GM10266 (cell line): ENCODE data around the gene THSD7A.

ENCODE experiments used
- DNase-seq: peaks from one replicate; pipeline ENCODE4 v3.0.0; 2012; ENCODE audit errors: extremely low spot score
- TF ChIP-seq, protein P1 (sequence below): IDR thresholded peaks from 2 replicates; pipeline ENCODE4 v1.5.1; 2012; ENCODE audit warnings: mild to moderate bottlenecking, low read depth; ENCODE audit not compliant: control insufficient read depth, insufficient read depth; ENCODE audit errors: missing control alignments

Gene THSD7A

DNA sequence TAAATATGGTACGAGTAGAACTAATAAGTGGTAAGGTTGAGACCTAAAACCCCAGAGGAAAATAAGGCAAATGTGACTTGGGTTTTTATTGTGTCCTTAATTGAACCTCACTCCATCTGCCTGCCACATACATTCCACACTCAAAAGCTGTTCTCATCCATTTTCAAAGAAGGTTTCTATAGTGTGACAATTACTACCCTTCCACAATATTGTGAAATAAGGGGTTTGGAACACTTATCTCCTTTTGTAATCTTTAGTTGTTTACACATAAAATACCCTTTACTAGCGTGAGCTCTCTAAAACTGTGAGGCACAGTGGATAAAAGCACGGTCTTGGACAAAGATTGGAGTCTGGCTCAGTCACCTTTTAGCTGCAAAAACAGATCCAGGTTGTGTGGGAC, 166.6 kb downstream of the THSD7A start:
- no peak for DNase-seq
- TF ChIP-seq, protein P1, sequence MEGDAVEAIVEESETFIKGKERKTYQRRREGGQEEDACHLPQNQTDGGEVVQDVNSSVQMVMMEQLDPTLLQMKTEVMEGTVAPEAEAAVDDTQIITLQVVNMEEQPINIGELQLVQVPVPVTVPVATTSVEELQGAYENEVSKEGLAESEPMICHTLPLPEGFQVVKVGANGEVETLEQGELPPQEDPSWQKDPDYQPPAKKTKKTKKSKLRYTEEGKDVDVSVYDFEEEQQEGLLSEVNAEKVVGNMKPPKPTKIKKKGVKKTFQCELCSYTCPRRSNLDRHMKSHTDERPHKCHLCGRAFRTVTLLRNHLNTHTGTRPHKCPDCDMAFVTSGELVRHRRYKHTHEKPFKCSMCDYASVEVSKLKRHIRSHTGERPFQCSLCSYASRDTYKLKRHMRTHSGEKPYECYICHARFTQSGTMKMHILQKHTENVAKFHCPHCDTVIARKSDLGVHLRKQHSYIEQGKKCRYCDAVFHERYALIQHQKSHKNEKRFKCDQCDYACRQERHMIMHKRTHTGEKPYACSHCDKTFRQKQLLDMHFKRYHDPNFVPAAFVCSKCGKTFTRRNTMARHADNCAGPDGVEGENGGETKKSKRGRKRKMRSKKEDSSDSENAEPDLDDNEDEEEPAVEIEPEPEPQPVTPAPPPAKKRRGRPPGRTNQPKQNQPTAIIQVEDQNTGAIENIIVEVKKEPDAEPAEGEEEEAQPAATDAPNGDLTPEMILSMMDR: no peak

DNA sequence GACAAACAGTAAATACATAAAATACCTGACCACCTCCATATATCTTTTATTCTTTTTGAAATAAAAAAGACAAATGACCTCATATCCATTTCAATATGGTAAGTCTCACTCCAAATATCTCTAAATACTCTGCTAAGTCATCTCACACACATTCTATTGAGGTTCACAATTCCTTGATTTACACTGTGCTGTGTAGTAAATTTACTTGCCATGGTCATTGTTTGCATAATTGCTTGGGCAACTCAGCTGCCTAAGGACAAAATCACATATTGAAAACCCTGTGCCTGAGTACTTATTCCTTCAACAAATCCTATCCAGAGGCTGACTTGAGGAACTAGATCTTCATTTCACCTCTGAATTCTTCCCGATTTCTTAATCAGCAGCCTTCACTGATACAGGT, 176.4 kb downstream of the THSD7A start:
- no peak for DNase-seq
- TF ChIP-seq, protein P1: no peak

DNA sequence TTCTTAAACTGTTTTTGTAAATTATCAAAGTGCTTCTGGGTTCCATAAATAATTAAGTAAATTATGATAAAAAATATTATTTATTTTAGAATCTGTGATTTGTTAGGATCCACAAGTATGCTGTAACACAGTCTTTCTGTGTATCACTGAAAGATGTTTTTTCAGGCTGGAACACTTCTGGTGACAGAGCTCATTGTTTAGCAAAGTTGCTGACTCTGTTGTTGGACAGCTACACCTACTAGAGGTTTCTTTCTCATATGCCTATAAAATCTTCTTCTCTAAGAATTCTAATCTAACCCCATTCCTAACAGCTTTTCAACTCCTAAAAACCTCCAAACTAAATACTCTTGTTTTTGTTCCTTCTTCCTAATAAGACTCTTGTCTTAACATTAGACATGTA, 176.8 kb downstream of the THSD7A start:
- no peak for DNase-seq

DNA sequence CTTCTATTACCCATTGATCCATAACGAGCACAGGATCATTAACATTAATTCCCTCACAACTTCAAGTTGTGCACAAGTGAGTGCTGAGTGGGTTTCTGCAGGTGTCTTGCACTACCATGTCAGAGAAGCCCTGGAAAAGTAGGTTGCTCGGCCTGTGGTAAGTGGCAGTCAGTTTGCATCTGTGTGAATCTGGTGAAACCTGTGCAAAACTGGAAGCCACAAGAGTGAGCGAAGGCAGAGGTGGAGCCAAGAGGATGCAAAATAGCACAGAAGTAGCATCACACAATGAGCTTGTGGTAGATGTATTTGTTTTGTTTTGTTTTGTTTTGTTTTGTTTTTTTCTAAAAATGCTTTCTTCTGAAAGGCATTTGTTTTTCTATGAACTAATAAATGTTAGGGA, 181.5 kb downstream of the THSD7A start:
- DNase-seq: no peak
- TF ChIP-seq, protein P1: no peak

More for the DNA sequence above, 176.8 kb downstream of the THSD7A start:
- TF ChIP-seq, protein P1: no peak

DNA sequence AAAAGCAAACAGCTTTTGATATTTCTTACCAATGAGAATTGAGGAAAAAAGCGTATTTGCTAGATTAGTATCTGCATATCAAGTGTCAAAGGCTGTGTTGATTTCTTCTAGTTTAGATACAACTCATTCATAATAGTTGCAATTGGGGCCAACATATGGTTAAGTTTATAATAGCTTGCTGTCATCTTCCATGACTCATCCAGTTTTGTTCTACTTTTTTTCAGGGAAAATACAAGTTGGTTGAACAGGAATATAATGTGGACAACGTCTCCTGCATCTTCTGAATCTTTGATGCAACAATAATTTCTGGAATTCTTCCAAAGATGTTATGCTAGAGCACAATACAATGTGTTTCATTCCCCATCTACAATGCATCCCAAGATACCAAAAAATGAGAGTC, 182.0 kb downstream of the THSD7A start:
- no peak for DNase-seq
- TF ChIP-seq, protein P1: no peak

DNA sequence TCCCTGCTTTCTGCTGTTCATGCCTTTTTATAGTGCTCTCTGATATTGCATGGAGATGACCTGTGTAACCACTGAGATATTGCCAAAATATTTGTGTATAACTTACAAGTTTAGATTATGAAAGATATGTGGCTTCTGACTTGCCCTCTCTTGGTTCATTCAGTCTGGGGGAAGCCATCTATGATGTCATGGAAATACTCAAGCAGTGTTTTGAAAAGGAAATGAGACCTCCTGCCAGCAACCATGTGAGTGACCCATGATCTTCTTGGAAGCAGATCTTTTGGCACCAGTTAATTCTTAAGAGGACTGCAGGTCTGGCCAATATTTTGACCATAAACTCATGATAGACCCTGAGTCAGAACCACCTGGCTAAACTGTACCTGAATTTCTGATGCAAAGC, 183.0 kb downstream of the THSD7A start:
- DNase-seq: no peak

DNA sequence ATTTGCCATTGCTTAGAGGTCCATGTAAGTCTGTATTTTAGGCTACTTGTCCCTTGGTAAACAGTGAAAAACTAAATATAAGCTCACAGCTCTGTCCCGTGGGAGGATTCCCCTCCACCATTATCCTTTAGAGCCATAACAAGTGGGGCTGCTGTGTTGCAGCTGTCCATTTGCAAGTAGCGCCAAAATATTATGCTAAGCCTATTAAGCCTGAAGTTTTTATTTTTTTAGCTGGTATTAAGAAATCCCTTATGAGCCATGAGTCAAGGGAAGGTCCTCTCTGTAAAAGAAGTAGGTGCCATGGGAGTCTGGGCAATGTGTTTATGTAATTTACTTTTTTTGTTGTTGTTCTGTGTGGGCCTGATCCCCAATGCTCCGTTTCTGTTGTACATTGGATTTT, 183.9 kb downstream of the THSD7A start:
- DNase-seq: no peak
- TF ChIP-seq, protein P1: no peak

More for the DNA sequence above, 183.0 kb downstream of the THSD7A start:
- TF ChIP-seq, protein P1: no peak
